Nephron progenitor cell (in vitro differentiated cells): ENCODE data around the gene OR6C68.
"Not testable (repeated sequence)": the region's sequence is repeated elsewhere in the genome, so short reads cannot be mapped to it uniquely, and the experiment has no call there.

ENCODE experiments used
- DNase-seq: peaks from one replicate; pipeline ENCODE4 v3.0.0; 2021
- H3K27ac Mint-ChIP-seq: 2 replicates; pipeline ENCODE4 v1.8.0; 2021; ENCODE audit warnings: mild to moderate bottlenecking, moderate library complexity, mixed read lengths
- H3K27me3 Mint-ChIP-seq: 2 replicates; pipeline ENCODE4 v1.8.0; 2021; ENCODE audit warnings: mild to moderate bottlenecking, low read depth, mixed read lengths; ENCODE audit not compliant: poor library complexity
- H3K36me3 Mint-ChIP-seq: 2 replicates; pipeline ENCODE4 v1.8.0; 2021; ENCODE audit warnings: low read depth, mixed read lengths
- H3K4me1 Mint-ChIP-seq: 2 replicates; pipeline ENCODE4 v1.8.0; 2021; ENCODE audit warnings: mixed read lengths
- H3K4me3 Mint-ChIP-seq: 2 replicates; pipeline ENCODE4 v1.8.0; 2021; ENCODE audit warnings: mild to moderate bottlenecking, moderate library complexity, mixed read lengths
- H3K9me3 Mint-ChIP-seq: 2 replicates; pipeline ENCODE4 v1.8.0; 2021; ENCODE audit warnings: mild to moderate bottlenecking, moderate library complexity, mixed read lengths
- TF ChIP-seq, protein P1 (sequence below): fragments of 200-600 bp; sonication (generic); IDR thresholded peaks from 2 replicates; pipeline ENCODE4 v1.5.0; 2021; ENCODE audit warnings: antibody characterized with exemption

OR6C68 gene

DNA sequence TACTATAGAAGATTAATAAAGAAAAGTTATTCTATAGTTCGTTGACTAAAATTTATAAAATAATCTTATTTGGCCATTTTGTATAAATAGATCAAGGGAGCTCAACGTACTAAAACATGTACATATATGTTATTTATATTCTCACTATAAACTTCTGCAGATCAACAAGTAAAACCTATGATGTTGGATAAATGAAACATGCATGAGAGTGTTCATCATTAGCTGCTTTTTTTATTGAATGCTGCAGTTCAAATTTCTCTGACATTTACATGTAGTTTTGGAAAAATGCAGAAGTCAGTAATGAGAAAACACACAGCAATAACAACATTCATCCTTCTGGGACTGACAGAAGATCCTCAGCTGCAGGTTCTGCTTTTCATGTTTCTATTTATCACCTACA is at the start of gene OR6C68:
TSS of gene OR6C68 (plus strand) at position 301 of the 400 bp plus-strand sequence. CDS start at position 301, 0 bp downstream.
- H3K4me1 Mint-ChIP-seq, result no peaks in the 10 kb centered on the region
- TF ChIP-seq, protein P1, sequence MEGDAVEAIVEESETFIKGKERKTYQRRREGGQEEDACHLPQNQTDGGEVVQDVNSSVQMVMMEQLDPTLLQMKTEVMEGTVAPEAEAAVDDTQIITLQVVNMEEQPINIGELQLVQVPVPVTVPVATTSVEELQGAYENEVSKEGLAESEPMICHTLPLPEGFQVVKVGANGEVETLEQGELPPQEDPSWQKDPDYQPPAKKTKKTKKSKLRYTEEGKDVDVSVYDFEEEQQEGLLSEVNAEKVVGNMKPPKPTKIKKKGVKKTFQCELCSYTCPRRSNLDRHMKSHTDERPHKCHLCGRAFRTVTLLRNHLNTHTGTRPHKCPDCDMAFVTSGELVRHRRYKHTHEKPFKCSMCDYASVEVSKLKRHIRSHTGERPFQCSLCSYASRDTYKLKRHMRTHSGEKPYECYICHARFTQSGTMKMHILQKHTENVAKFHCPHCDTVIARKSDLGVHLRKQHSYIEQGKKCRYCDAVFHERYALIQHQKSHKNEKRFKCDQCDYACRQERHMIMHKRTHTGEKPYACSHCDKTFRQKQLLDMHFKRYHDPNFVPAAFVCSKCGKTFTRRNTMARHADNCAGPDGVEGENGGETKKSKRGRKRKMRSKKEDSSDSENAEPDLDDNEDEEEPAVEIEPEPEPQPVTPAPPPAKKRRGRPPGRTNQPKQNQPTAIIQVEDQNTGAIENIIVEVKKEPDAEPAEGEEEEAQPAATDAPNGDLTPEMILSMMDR, result no peak
- no peaks in the 10 kb centered on the region for H3K36me3 Mint-ChIP-seq
- H3K27ac Mint-ChIP-seq, result no peak within 1 kb of the TSS
- H3K4me3 Mint-ChIP-seq, result no peak within 1 kb of the TSS
- peaks cover 3% of the 10 kb centered on the region for H3K9me3 Mint-ChIP-seq
- DNase-seq, result no peak
- peaks cover 3% of the 10 kb centered on the region for H3K27me3 Mint-ChIP-seq

DNA sequence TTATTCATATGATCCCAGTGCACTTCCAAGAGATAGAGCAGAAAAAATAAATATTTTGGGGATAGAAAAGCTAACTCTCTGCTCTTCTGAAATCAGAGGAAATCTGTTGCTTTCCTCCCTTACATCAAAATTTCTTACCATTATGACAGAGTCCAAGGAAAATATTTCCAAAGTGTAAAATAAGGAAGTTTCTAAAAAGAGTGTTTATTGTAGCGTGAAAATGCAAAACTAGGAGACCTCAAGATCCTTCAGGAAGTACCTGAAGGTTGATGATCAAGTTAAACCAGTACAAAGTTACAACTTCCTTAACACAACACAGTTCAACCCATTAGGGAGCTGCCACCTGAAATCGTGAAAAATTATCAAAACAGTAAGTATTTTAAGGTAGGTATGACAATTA is 48.4 kb upstream of the OR6C68 start, which contains the start of gene OR6C2:
TSS of gene OR6C2 (plus strand) at position 301 of the 400 bp plus-strand sequence. CDS start 8,138 bp downstream, outside the sequence.
- Mint-ChIP-seq H3K36me3 (peaks cover 9% of the 10 kb centered on the region), H3K4me1 (no peaks in the 10 kb centered on the region), H3K4me3 (no peak within 1 kb of the TSS), H3K9me3 (peaks cover 32% of the 10 kb centered on the region), H3K27me3 (peaks cover 4% of the 10 kb centered on the region), H3K27ac (no peak within 1 kb of the TSS)
- TF ChIP-seq, protein P1, result no peak
- no peak for DNase-seq

DNA sequence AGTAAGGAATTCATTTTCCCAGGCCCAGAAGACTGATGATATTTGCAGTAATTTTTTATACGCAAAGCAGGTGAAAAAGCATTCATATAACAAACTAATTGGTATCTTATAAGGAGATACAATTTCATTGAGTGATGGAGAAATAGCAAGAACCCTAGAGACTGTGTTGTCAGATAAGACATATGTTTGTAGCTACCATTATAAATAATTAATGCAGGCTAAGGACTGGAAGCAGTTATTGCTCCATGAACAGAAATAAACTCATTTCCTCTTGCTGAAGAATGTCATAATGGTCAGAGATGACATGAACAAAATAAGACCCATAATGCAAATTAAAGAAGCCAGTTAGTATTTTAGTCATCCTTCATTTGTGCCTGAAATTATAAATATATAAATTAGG is 46.8 kb upstream of the OR6C68 start:
- no peak overlapping the region for H3K27ac Mint-ChIP-seq
- TF ChIP-seq, protein P1, result no peak
- peaks cover 2% of the 10 kb centered on the region for H3K36me3 Mint-ChIP-seq
- H3K9me3 Mint-ChIP-seq, result peaks cover 22% of the 10 kb centered on the region
- H3K4me3 Mint-ChIP-seq, result no peak overlapping the region
- H3K27me3 Mint-ChIP-seq, result peaks cover 4% of the 10 kb centered on the region
- H3K4me1 Mint-ChIP-seq, result no peaks in the 10 kb centered on the region
- no peak for DNase-seq

DNA sequence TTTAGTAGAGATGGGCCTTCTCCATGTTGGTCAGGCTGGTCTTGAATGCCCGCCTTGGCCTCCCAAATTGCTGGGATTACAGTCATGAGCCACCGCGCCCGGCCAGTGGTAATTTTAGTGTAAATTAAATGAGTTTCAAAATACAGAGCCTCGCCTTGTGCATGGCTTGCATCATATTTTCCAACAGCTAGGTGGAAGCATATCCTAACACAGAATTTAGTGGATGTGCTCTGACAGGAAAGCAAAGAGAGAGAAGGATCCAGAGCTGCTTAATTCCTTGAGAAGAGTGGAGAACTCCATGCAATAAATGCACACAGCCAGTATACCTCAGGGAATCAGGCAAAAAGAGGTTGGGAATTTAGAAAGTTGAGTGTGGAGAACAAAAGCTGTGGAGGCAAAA is 45.9 kb upstream of the OR6C68 start:
- no peaks in the 10 kb centered on the region for H3K4me1 Mint-ChIP-seq
- peaks cover 13% of the 10 kb centered on the region for H3K9me3 Mint-ChIP-seq

DNA sequence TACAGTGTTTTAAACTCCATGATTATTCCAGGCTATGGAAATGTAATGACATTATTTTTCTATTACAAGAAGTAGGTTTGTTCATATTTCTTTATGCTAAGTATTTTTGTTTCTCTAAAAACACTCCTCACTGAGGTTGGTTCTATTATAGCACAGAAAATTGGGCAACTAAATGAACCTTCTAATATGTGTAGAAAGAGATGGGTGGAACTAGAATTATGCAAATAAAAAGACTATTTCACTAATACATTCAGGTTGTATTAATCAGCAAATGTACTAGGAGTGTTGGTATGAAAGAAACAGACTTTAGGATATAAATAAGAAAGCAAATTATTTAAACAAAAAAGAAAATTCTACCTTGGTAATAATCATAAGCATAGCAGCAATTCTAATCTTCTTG is 43.4 kb upstream of the OR6C68 start:
- no peak overlapping the region for H3K27ac Mint-ChIP-seq
- H3K4me3 Mint-ChIP-seq, result no peak overlapping the region
- TF ChIP-seq, protein P1, result no peak

More for the DNA sequence above, 45.9 kb upstream of the OR6C68 start:
- Mint-ChIP-seq H3K27ac (no peak overlapping the region), H3K36me3 (no peaks in the 10 kb centered on the region), H3K4me3 (no peak overlapping the region), H3K27me3 (no peaks in the 10 kb centered on the region)
- DNase-seq, result no peak
- TF ChIP-seq, protein P1, result no peak

DNA sequence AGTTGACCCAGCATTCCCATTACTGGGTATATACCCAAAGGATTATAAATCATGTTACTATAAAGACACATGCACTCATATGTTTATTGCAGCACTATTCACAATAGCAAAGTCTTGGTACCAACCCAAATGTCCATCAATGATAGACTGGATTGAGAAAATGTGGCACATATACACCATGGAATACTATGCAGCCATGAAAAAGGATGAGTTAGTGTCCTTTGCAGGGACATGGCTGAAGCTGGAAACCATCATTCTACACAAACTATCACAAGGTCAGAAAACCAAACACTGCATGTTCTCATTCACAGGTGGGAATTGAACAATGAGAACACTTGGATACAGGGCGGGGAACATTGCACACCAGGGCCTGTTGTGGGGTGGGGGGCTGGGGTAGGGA is 27.3 kb upstream of the OR6C68 start:
- H3K4me3 Mint-ChIP-seq, H3K36me3 Mint-ChIP-seq, H3K4me1 Mint-ChIP-seq, H3K27me3 Mint-ChIP-seq, DNase-seq, H3K27ac Mint-ChIP-seq: not testable (repeated sequence)
- H3K9me3 Mint-ChIP-seq, result peaks cover 20% of the 10 kb centered on the region

More for the DNA sequence above, 43.4 kb upstream of the OR6C68 start:
- Mint-ChIP-seq H3K9me3 (no peaks in the 10 kb centered on the region), H3K36me3 (no peaks in the 10 kb centered on the region), H3K4me1 (no peaks in the 10 kb centered on the region), H3K27me3 (no peaks in the 10 kb centered on the region)
- no peak for DNase-seq
